Tibial nerve (tissue), 4 donors: ENCODE measurements around the gene ATAT1. TPM values are rescaled to one million over a fixed set of nuclear protein-coding genes. Genes with fewer than 3 reads are reported as not detected.

ENCODE experiments used
- DNase-seq, 2 donors: peaks; one replicate each; pipeline ENCODE4 v3.0.0-alpha.2; 2019; ENCODE audit warnings: low spot score in 2 of 2
- H3K27ac ChIP-seq, 4 donors: fragments of 200-600 bp; sonication (generic) in 3 of 4; one replicate each; pipeline ENCODE4 v1.5.1; 2017 to 2019; ENCODE audit warnings: mild to moderate bottlenecking in 1 of 4
- H3K27me3 ChIP-seq, 2 donors: fragments of 200-600 bp; sonication (generic) in 1 of 2; one replicate each; pipeline versions ENCODE4 v1.5.1 to v1.6.0; 2017 to 2019
- H3K36me3 ChIP-seq, 3 donors: fragments of 200-600 bp; sonication (generic); one replicate each; pipeline ENCODE4 v1.5.1; 2018 to 2019
- H3K4me1 ChIP-seq, 4 donors: fragments of 200-600 bp; sonication (generic) in 3 of 4; one replicate each; pipeline ENCODE4 v1.5.1; 2017 to 2019
- H3K4me3 ChIP-seq, 4 donors: fragments of 200-600 bp; sonication (generic) in 3 of 4; one replicate each; pipeline ENCODE4 v1.5.1; 2017 to 2019; ENCODE audit warnings: mild to moderate bottlenecking in 1 of 4, moderate library complexity in 1 of 4
- H3K9me3 ChIP-seq, 4 donors: fragments of 200-600 bp; sonication (generic) in 3 of 4; one replicate each; pipeline ENCODE4 v1.5.1; 2017 to 2019
- EP300 ChIP-seq, 2 donors: sonication (generic); formaldehyde crosslinking; IDR thresholded peaks; one replicate each; pipeline ENCODE4 v1.6.1; 2017; ENCODE audit warnings: antibody characterized with exemption in 2 of 2, mild to moderate bottlenecking in 1 of 2
- POLR2A ChIP-seq, 2 donors: fragments of 450-650 bp; IDR thresholded peaks; one replicate each; pipeline ENCODE4 v1.6.1; 2017; ENCODE audit warnings: antibody characterized with exemption in 2 of 2, mild to moderate bottlenecking in 2 of 2, moderate library complexity in 2 of 2
- WGBS, 2 donors: methylation state at CpG; one replicate each; pipeline ENCODE4 v1.1.5; 2018; 5-methylcytosine and 5-hydroxymethylcytosine counted together
- total RNA-seq, 4 donors: library from RNA; depleted of rRNA; stranded (reverse); fragments of >200 nt; gene quantifications; one replicate each; pipeline ENCODE4 v1.1.0, GENCODE V29; 2016
- TF ChIP-seq, protein P1 (sequence below), 5 experiments: fragments of 200-600 bp in 3 of 5; fragments of 450-650 bp in 2 of 5; sonication (generic) in 3 of 5; IDR thresholded peaks; one replicate each; pipeline ENCODE4 v1.5.1; 2016 to 2019; ENCODE audit warnings: antibody characterized with exemption in 5 of 5, mild to moderate bottlenecking in 3 of 5, moderate library complexity in 2 of 5

ATAT1 gene
- total RNA-seq, 4 donors from 2014 or later: 5.5 to 18.0 (median 7.7) TPM

DNA sequence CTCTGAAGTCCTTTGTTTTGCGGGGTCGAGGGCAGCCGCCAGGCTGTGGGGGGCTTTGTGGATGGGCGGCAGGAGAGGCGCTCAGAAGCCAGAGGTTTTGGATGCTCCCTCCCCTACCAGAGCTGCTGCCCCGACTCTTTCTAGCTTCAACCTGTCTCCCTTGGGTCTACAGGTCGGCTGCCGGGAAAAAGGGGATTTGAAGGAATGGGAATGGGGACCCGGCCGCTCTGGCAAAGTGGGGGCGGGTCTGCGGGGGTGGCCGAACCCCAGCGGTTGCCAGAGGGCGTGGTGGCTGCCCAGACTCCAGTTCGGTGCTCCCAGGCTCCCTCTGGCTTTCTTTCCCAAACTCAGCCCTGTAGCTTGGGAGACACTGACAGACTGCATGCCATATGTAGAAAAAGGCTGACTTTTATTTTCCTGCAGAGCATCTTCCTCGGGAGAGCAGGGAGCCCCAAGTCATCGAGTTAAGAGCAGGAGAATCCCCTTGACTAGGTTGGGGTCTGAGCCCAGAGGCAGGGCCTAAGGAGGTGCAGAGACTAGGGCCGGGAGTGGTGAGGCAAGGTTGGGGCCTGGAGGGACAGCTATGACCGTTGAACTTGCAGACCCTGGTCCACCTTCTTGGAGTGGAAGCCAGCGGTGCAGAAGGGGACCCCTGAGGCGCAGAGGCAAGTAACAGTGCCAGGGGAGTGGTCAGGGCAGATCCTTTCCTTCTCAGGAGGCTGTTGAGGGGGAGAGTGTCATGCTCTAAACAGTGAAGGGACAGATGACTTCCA lies 61.2 kb downstream of the ATAT1 start:
- 8 to 10% methylated on average over 22 of the region's 22 CpGs for WGBS, 2 donors
- Histone ChIP-seq H3K4me1 (peaks cover 0 to 73% (median 47%) of the 10 kb centered on the region in 4 donors), H3K27me3 (no peaks in the 10 kb centered on the region), H3K9me3 (no peaks in the 10 kb centered on the region), H3K4me3 (peak overlapping the region; percentile 73 to 92 (median 83)), H3K36me3 (no peaks in the 10 kb centered on the region), H3K27ac (peak overlapping the region; percentile 97 to 99 (median 98))
- DNase-seq: peak in 1 of 2 donors; percentile 38
- TF ChIP-seq EP300 (IDR thresholded peaks at IDR 0.05) (no peak), POLR2A (IDR thresholded peaks at IDR 0.05) (no peak)
- TF ChIP-seq, protein P1, sequence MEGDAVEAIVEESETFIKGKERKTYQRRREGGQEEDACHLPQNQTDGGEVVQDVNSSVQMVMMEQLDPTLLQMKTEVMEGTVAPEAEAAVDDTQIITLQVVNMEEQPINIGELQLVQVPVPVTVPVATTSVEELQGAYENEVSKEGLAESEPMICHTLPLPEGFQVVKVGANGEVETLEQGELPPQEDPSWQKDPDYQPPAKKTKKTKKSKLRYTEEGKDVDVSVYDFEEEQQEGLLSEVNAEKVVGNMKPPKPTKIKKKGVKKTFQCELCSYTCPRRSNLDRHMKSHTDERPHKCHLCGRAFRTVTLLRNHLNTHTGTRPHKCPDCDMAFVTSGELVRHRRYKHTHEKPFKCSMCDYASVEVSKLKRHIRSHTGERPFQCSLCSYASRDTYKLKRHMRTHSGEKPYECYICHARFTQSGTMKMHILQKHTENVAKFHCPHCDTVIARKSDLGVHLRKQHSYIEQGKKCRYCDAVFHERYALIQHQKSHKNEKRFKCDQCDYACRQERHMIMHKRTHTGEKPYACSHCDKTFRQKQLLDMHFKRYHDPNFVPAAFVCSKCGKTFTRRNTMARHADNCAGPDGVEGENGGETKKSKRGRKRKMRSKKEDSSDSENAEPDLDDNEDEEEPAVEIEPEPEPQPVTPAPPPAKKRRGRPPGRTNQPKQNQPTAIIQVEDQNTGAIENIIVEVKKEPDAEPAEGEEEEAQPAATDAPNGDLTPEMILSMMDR (IDR thresholded peaks at IDR 0.05): peak; percentile 10 to 41 (median 23)

DNA sequence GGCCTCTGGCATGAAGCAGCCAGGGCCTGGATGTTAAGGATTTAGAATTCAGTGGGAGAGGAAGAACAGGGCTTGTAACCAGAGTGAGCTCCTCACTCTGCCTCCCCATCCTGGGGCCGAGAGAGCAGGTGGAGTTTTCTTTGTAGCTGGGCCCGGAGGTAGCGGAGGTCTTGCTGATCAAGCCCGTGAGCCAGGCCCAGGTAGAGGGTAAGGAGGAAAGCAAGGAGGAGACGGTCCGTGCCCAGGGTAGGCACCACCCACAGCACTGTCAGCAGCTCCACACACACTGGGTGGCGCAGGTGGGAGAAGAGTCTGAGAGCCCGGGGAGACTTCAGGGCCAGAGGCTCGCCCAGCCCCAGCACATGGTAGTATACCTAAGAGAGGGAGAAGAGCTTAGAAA lies 61.9 kb downstream of the ATAT1 start:
- Histone ChIP-seq H3K27me3 (no peaks in the 10 kb centered on the region), H3K4me3 (peak overlapping the region in 1 of 4 donors; percentile 92), H3K4me1 (peaks cover 0 to 65% (median 41%) of the 10 kb centered on the region in 4 donors), H3K36me3 (no peaks in the 10 kb centered on the region), H3K9me3 (no peaks in the 10 kb centered on the region), H3K27ac (peak overlapping the region; percentile 97 to 99 (median 98))
- no peak for TF ChIP-seq POLR2A (IDR thresholded peaks at IDR 0.05)
- TF ChIP-seq, protein P1 (IDR thresholded peaks at IDR 0.05): no peak
- TF ChIP-seq EP300 (IDR thresholded peaks at IDR 0.05): no peak
- 80 to 83% methylated on average over 9 of the region's 9 CpGs for WGBS, 2 donors
- DNase-seq: no peak

DNA sequence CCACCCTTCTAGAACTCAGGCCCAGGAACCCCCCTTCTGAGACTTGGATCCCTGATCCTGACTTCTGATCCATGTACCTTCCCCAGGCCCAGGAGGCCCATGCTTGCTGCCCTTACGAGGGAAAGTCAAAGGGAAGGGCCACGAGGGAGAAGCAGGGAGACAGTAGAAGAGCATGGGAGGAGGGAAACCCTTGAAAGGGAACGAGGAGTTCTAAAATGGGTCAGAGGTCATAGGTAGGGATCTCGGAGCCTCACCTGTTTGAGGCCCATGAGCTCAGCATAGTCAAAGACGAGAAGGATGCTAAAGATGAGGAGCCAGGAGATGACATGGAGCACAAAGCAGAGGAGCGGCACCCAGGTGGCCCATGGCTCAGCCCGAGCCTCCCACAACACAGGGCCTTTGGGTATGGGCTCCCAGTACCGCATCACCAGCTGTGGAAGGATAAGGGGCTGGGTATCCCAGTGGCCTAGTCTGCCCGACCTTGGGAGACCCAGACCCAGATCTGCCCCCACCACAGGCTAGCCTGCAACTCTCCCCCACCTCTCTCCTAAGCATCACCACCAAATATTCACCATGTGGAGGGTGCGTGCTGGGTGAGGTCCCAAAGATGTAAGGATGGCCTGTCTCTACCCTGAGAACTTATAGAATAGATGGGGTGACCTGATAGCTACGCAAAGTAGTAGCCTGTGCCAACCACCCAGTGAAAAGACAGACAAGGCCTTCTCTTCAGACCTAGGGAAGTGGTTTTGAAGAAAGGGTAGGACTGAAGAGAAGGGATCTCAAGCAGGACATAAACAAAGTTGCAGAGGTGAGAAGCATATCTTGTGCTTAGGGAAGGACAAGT lies 62.6 kb downstream of the ATAT1 start:
- Histone ChIP-seq H3K27ac (peak overlapping the region in 3 of 4 donors; percentile 97 to 99 (median 99)), H3K4me1 (peaks cover 0 to 59% (median 38%) of the 10 kb centered on the region in 4 donors), H3K27me3 (no peaks in the 10 kb centered on the region), H3K36me3 (no peaks in the 10 kb centered on the region), H3K9me3 (no peaks in the 10 kb centered on the region), H3K4me3 (no peak overlapping the region)
- DNase-seq: no peak
- TF ChIP-seq POLR2A (IDR thresholded peaks at IDR 0.05) (no peak), EP300 (IDR thresholded peaks at IDR 0.05) (no peak)
- TF ChIP-seq, protein P1 (IDR thresholded peaks at IDR 0.05): no peak
- 83 to 86% methylated on average over 11 of the region's 11 CpGs for WGBS, 2 donors

DNA sequence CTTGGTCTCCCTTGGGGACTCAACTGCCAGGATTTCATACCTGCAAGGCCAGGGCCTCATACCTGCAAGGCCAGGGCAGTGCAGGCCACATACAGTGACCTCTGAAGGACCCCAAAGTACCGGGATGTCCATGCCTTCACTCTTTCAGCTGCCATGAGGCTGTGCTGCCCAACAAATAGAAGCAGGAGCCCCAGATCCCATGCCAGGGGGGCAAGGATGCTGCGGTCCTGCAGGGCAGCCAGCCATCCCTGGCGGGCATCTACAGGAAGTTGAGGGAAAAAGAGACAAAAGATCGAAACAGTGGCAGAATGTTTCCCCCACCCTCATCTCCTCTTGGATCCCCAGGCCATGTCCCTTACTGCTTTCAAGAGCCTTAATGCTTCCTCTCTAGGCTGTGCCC lies 63.3 kb downstream of the ATAT1 start:
- Histone ChIP-seq H3K9me3 (no peaks in the 10 kb centered on the region), H3K4me3 (peak overlapping the region; percentile 47 to 79 (median 68)), H3K36me3 (no peaks in the 10 kb centered on the region), H3K27ac (peak overlapping the region; percentile 40 to 99 (median 86)), H3K4me1 (peaks cover 0 to 56% (median 35%) of the 10 kb centered on the region in 4 donors), H3K27me3 (no peaks in the 10 kb centered on the region)
- TF ChIP-seq POLR2A (IDR thresholded peaks at IDR 0.05) (no peak), EP300 (IDR thresholded peaks at IDR 0.05) (no peak)
- TF ChIP-seq, protein P1 (IDR thresholded peaks at IDR 0.05): no peak
- 20% methylated on average over 4 of the region's 4 CpGs for WGBS, 2 donors
- no peak for DNase-seq
